ENCODE data around the gene GLI1.

The GLI1 gene

DNA sequence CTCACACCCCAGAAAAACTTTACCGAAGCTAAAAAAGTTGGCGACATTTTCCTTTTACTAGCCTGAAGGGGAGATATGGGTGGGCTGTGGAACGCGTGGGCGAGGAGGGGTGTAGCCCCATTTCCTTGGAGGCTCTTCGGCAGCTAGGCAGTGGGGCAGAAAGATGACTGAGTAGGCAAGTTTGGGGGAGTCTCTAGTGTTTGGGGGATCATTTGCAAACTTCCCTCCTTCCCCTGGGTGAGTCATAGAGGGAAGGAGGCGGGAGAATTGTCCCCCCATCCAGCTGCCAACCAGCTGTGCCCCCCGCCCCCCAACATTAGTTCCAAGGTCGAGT is 2.3 kb downstream of the GLI1 start:
- no peak for DNase-seq

DNA sequence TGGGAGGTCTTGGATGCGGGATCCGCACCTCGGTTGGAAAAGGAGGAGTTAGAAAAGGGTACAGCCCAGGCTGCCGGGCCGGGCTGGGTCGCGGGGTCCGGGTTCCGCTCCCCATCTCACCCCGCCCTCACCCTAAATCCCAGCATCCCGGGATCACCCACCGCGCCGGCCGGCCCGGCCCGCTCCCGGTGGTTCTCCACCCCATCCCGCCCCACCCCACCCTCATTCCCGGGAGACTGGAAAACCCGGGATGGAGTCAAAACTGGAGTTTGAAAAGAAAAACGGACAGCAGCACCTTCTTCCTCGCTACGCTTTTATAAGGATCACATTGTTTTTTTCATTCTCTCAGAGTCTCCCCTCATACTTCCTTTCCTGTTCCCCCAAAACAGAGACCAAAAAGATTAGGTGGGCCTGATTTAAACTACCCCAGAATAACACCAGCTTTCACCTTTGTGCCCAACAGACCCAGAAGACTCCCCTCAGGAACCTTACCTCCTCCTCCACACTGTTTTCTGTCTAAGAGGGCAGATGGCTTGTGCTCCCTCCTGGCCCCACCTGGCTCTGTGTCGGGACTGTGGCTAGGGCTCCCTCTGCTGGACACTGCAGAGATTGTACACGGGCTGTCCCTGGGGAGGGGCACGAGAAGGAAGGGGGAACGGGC is 2.8 kb downstream of the GLI1 start:
- DNase-seq, result peak; percentile 92

DNA sequence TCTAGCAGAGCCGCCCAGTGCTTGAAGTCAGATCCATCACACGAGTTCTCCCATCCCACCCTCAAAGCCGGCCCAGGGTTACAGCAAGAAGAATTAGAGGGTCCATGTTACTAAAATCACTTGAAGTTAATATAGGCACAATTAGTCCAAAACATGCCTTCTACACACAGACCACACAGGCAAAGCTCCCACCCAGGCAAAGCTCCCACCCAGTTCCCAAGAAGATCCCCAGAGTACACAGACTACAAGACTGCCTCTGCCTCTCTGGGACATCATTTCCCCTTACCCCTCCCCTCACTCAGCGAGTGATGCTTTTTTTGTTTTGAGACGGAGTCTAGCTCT is 3.3 kb downstream of the GLI1 start:
- no peak for DNase-seq

DNA sequence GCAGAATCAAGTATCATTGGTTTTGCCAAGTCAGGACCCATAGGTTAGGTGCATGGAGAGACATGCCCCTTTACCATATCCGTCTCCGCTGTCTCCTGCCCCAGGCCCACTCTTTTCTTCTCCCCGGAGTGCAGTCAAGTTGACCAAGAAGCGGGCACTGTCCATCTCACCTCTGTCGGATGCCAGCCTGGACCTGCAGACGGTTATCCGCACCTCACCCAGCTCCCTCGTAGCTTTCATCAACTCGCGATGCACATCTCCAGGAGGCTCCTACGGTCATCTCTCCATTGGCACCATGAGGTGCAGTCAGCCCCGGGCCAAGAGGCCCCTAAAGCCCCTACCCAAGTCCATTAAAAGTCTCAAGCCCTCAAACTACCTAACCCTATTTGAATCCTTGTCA is 5.0 kb downstream of the GLI1 start:
- DNase-seq, result no peak

DNA sequence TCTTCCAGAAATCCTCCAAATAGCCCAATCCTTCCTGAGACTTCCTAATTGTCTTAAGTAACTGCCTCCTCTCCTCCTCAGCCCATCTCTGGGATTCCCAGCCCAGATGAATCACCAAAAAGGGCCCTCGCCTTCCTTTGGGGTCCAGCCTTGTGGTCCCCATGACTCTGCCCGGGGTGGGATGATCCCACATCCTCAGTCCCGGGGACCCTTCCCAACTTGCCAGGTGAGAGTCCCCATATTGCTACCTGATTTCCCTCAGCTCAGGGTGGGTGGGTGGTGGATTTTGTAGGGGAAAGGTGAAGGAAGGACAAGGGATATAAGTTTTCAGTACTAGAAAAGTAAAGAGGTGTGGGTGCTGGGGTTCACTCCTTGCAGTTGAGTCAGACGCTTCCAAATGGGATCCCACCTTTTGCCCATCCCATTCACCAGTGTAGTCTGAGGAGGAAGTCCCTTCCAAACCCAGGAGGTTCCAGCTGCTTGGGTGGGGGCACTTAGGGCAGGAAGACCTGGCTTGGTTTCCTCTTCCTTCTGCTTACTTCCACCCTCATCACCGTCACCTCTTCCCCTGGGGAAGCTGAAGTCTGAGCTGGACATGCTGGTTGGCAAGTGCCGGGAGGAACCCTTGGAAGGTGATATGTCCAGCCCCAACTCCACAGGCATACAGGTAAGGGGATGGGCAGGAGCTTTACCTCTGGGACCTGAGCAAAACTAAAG is 5.6 kb downstream of the GLI1 start:
- DNase-seq, result no peak

DNA sequence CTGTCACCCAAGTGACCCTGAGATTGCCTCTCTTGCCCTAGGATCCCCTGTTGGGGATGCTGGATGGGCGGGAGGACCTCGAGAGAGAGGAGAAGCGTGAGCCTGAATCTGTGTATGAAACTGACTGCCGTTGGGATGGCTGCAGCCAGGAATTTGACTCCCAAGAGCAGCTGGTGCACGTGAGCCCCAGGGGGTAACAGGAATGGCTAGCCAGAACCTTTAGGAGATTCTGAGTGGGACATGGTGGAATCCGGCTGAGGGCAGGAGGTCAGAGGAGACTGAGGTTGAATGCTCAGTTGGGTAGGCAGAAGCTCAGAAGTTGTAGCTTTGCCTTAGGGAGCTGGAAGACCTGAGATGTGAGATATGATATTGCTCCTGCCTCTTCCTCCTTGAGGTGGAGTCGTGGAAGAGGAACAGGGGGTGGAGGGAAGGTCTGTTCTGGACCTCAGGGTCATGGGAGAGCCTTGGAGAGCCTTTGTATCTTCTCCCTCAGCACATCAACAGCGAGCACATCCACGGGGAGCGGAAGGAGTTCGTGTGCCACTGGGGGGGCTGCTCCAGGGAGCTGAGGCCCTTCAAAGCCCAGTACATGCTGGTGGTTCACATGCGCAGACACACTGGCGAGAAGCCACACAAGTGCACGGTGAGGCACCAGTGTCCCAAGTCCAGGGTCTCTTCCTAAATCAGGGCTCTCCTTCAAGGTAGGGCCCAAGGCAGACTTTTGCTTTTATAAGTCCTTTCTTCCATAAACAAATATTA is 6.3 kb downstream of the GLI1 start:
- DNase-seq, result no peak

DNA sequence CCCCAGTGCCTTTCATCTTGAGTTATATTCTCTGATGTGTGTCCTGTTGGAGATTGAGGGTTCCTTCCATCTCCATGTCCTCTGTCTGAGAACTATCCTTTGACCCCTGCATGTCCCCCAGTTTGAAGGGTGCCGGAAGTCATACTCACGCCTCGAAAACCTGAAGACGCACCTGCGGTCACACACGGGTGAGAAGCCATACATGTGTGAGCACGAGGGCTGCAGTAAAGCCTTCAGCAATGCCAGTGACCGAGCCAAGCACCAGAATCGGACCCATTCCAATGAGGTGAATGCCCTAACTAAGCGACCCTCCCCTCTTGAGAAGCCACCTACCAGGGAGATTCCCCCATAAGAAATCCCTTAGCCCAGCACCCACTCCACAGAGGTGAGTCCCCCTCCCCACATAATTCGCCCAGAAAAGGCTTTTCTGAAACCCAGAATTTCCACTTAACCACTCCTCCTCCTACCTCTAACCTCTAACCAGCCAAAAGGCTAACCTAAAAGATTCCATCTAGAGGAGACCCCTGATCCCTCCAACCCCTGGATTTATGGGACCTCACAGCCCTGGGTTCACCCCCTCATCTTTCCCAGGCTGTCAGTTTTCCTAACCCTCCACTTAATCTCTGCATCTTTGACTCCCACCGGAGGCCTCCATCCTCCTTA is 7.8 kb downstream of the GLI1 start:
- DNase-seq, result no peak

DNA sequence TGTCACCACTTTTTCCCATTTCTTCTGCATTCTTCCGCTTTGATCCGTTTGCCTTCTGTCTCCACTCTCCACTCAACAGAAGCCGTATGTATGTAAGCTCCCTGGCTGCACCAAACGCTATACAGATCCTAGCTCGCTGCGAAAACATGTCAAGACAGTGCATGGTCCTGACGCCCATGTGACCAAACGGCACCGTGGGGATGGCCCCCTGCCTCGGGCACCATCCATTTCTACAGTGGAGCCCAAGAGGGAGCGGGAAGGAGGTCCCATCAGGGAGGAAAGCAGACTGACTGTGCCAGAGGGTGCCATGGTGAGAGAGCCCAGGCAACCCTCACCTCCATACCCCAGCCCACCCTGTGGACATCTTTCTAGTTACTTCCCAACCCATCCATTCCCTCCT is 8.3 kb downstream of the GLI1 start:
- DNase-seq, result no peak

DNA sequence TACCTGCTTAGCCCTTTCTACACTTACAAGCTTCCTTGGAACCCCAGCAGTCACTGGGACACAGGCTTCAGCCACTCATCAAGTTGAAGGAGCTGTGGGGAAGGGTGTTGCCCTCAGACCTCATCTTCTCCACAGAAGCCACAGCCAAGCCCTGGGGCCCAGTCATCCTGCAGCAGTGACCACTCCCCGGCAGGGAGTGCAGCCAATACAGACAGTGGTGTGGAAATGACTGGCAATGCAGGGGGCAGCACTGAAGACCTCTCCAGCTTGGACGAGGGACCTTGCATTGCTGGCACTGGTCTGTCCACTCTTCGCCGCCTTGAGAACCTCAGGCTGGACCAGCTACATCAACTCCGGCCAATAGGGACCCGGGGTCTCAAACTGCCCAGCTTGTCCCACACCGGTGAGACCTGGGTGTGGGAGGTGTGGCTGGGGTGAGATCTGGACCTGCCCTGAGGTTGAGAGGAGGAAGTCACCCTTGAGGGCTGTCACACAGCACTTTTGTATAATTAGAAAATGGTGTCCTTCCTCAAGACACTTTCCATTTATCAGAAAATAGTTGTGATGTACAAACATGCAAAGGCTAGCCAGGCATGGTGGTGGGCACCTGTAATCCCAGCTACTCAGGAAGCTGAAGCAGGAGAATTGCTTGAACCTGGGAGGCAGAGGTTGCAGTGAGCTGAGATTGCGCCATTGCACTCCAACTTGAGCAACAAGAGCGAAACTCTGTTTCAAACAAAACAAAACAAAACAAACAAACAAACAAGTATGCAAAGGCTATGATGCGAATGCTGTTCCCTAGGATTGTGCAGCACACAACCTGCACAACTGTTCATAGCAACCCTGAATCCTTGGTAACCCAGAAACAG is 9.9 kb downstream of the GLI1 start:
- DNase-seq, result no peak

DNA sequence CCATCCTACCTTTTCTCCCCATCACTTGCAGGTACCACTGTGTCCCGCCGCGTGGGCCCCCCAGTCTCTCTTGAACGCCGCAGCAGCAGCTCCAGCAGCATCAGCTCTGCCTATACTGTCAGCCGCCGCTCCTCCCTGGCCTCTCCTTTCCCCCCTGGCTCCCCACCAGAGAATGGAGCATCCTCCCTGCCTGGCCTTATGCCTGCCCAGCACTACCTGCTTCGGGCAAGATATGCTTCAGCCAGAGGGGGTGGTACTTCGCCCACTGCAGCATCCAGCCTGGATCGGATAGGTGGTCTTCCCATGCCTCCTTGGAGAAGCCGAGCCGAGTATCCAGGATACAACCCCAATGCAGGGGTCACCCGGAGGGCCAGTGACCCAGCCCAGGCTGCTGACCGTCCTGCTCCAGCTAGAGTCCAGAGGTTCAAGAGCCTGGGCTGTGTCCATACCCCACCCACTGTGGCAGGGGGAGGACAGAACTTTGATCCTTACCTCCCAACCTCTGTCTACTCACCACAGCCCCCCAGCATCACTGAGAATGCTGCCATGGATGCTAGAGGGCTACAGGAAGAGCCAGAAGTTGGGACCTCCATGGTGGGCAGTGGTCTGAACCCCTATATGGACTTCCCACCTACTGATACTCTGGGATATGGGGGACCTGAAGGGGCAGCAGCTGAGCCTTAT is 10.8 kb downstream of the GLI1 start:
- DNase-seq, result no peak

DNA sequence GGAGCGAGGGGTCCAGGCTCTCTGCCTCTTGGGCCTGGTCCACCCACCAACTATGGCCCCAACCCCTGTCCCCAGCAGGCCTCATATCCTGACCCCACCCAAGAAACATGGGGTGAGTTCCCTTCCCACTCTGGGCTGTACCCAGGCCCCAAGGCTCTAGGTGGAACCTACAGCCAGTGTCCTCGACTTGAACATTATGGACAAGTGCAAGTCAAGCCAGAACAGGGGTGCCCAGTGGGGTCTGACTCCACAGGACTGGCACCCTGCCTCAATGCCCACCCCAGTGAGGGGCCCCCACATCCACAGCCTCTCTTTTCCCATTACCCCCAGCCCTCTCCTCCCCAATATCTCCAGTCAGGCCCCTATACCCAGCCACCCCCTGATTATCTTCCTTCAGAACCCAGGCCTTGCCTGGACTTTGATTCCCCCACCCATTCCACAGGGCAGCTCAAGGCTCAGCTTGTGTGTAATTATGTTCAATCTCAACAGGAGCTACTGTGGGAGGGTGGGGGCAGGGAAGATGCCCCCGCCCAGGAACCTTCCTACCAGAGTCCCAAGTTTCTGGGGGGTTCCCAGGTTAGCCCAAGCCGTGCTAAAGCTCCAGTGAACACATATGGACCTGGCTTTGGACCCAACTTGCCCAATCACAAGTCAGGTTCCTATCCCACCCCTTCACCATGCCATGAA is 11.5 kb downstream of the GLI1 start:
- no peak for DNase-seq

DNA sequence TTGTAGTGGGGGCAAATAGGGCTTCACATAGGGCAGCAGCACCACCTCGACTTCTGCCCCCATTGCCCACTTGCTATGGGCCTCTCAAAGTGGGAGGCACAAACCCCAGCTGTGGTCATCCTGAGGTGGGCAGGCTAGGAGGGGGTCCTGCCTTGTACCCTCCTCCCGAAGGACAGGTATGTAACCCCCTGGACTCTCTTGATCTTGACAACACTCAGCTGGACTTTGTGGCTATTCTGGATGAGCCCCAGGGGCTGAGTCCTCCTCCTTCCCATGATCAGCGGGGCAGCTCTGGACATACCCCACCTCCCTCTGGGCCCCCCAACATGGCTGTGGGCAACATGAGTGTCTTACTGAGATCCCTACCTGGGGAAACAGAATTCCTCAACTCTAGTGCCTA is 12.1 kb downstream of the GLI1 start:
- no peak for DNase-seq

DNA sequence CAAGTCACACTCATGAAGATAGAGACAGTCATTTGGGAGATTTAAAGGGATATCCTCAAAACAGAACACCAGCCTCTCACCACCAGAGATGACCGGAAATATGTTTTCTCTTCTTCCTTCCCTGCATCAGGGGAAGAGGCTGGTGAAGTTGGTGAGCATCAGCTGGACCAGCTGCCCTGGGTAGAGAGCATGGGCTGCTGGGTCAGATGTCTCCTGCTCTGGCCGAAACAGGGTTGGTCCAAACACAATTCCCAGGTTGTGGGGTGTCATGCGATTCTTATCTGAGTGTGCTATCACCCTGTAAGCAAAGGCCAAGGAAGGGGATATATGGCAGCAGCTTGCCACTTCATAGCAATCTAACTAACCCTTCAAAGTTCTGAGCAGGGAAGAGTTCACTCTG is 12.8 kb downstream of the GLI1 start:
- DNase-seq, result no peak

DNA sequence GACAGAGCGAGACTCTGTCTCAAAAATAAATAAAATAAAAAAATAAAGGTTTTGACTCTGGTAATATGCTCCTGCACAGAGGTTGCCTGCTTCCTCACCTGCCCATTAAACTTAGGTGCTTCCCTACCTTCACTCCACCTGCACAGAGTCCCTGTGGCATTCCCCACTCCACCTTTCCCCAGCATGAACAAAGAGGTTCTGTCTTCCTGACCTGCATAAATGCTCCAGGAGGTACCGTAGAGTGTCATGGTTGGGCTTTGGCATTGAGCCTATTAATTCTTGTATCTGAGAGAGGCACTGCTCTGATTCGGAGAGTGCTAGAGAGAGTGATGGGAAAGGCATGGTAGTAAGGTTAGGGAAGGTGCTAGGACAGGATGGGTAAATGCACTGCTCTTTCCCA is 13.8 kb downstream of the GLI1 start:
- no peak for DNase-seq

DNA sequence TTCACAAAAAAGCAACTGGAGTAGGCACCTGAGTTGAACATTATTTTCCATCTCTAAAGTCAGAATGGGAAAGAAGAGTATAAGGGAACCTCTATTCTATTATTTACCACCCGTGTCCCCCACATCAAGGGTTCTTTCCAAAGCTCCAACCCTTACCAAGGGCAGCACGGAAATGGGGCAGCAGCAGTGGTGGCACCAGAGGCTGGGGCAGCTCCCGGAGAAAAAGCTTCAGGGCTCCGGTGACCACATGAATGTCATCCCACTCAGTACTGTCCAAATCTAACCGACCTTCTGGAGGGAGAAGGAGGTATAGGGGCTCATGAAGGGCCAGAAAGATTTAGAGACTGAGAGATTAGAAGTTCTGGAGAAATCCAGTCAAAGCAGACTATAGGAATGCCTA is 14.3 kb downstream of the GLI1 start:
- DNase-seq, result no peak

DNA sequence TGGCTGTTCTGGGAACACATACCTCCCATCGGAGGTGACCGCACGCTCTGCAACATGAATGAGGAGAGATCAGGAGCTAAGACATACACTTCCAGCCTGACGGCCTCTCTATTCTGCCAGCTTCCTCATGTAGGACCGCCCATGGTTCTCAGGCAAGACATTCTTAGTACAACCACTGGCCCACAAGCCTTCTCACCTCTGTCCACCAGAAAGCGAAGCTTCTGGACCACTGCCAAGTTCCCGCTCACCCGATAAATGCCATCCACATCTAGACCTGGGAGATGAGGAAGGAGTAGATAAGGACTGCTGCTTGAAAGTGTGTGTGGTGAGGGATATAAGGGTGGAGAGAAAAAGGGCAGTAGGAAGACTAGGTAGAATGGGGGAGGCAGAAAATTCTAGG is 14.8 kb downstream of the GLI1 start:
- DNase-seq, result no peak

DNA sequence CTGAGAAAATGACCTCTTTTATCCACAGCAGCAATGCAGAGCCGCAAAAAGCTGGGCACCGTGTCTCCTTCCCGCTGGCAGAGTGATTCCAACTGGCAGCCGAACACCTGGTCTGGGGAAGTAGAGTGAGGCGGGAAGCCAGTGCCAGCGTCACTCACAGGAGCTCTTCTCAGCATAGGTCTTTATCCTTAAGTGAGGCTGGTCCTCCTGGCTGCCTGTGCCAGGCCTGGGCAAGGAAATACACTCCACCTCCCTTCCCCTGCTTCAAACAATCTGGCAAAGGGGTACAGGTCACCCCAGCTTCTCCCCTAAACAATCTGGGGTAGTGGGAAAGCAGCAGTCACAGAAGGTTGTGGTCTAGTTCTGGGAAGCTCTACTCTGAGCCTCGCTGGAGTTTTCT is 15.3 kb downstream of the GLI1 start:
- DNase-seq, result no peak

DNA sequence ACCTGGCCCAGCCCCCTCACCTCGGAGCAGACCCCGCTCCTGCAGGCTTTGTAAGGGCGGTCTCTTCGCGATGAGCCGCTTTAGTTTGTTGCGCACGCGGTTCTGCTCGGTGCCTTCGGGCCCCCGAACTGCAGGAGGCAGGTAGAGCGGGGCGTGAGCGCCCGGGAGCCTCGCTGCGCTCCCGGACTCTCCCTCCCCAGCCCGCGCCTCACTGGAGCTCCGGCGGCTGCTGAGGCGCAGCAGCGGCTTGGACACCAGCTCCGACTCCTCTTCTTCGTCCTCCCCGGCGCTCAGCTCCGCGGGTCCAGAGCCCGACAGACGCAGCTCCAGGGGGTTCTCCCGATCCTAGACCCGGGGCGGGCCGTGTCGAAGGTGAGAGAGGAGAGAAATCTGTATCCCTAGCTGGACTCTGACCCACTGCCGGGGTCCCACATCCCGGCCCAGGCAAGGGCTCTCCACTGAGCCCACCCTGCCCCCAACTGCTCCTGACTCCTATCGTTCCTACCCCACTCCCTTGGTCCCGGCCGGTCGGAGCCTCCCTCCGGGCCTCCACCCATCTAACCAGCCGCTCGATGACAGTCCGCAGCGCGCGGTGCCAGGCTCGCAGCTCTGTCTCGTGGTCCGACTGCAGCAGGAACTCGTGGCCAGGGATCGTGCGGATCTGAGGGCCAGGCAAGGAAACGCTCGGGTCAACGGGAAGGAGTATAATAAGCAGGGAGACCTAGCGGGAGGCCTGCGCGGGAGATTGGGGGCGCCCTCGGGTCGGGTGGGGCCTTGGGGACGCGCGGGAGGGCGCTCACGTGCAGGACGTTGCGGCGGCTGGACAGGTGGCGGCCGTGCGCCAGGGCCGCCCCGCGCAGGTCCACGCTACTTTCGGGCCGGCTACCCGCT is 15.9 kb downstream of the GLI1 start:
- no peak for DNase-seq

DNA sequence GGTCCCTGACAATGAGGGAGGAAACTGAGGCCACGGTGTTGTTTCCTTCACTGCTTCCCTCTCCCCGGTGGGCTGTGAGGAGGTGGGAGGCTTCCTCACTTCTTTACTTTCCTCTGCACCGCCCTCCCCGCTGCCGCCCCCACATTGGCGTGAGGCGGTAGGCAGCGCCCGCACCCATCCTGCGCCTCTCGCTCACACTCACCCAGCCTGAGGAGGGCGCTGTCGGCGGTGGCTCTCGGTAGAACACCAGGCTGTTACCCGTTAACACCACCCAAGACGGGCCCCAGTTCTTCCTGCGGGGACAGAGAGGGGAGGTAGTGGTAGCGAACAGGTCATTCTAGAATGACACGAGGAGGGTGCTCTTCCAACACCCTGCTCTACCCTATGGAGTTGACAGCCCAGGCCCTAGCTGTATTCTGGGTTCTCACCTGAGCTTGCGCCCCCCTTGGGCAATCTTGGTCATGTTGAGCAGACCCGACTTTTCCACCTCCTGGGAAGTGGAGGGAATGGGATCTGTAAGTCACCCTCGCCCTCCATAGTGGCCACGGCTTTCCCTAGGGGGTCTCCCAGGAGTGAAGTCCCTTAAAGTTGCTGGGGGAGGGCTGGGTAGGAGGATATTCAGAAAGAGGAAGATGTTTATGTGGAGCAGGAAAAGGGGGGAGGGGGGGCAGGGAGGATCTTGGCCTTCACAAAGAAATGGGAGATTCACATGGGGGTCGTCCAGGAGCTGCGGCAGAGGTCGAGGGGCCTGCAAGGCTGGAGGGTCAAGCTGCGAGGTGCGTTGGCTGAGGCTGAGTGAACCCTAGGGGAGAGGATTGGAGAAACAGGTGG is 16.8 kb downstream of the GLI1 start:
- DNase-seq, result peak; percentile 80
